ENCODE results near the gene DOCK7. TPM values are rescaled to one million over a fixed set of nuclear protein-coding genes. Genes with fewer than 3 reads are reported as not detected.

DOCK7 gene
- total RNA-seq, 1 donor from 2014 or later: 10.2 TPM

- no peaks in the 10 kb centered on the region for H3K36me3 ChIP-seq
- H3K4me3 ChIP-seq: no peak overlapping the region
- intact Hi-C loops (cut with micrococcal nuclease): no loop called here
- H3K27me3 ChIP-seq (ENCODE audit: low read depth): no peaks in the 10 kb centered on the region
- no peak overlapping the region for H3K27ac ChIP-seq (replicated peaks)
- no peaks in the 10 kb centered on the region for H3K4me1 ChIP-seq
- no peak for DNase-seq
- no peaks in the 10 kb centered on the region for H3K9me3 ChIP-seq (replicated peaks)
- TF ChIP-seq CTCF (IDR thresholded peaks at IDR 0.05; ENCODE audit: borderline replicate concordance): no peak
Measured at GRCh38 chr1:62593825-62594394, 94.3 kb downstream of the DOCK7 start.

- no peaks in the 10 kb centered on the region for H3K27me3 ChIP-seq (ENCODE audit: low read depth)
- H3K4me1 ChIP-seq: peaks cover 4% of the 10 kb centered on the region
- intact Hi-C loops (cut with micrococcal nuclease): no loop called here
- H3K9me3 ChIP-seq (replicated peaks): no peaks in the 10 kb centered on the region
- no peak for DNase-seq
- H3K4me3 ChIP-seq: no peak overlapping the region
- peaks cover under 1% of the 10 kb centered on the region for H3K36me3 ChIP-seq
- H3K27ac ChIP-seq (replicated peaks): no peak overlapping the region
- no peak for TF ChIP-seq CTCF (IDR thresholded peaks at IDR 0.05; ENCODE audit: borderline replicate concordance)
Measured at GRCh38 chr1:62590970-62591368, 97.2 kb downstream of the DOCK7 start.

GRCh38 chr1:62590255-62590969 lies 97.8 kb downstream of the DOCK7 start:
- Histone ChIP-seq H3K4me3 (no peak overlapping the region), H3K36me3 (peaks cover 3% of the 10 kb centered on the region), H3K9me3 (replicated peaks) (no peaks in the 10 kb centered on the region), H3K4me1 (peaks cover 4% of the 10 kb centered on the region), H3K27ac (replicated peaks) (no peak overlapping the region), H3K27me3 (ENCODE audit: low read depth) (no peaks in the 10 kb centered on the region)
- no peak for DNase-seq
- intact Hi-C loops (cut with micrococcal nuclease): no loop called here
- no peak for TF ChIP-seq CTCF (IDR thresholded peaks at IDR 0.05; ENCODE audit: borderline replicate concordance)

- Histone ChIP-seq H3K36me3 (peaks cover 3% of the 10 kb centered on the region), H3K27ac (replicated peaks) (no peak overlapping the region), H3K4me1 (peaks cover 4% of the 10 kb centered on the region), H3K9me3 (replicated peaks) (no peaks in the 10 kb centered on the region), H3K27me3 (ENCODE audit: low read depth) (no peaks in the 10 kb centered on the region), H3K4me3 (no peak overlapping the region)
- no peak for TF ChIP-seq CTCF (IDR thresholded peaks at IDR 0.05; ENCODE audit: borderline replicate concordance)
- no peak for DNase-seq
- intact Hi-C loops (cut with micrococcal nuclease): no loop called here
Measured at GRCh38 chr1:62589321-62589720, 98.9 kb downstream of the DOCK7 start.

- no peak for TF ChIP-seq CTCF (IDR thresholded peaks at IDR 0.05; ENCODE audit: borderline replicate concordance)
- Histone ChIP-seq H3K4me1 (peaks cover 4% of the 10 kb centered on the region), H3K9me3 (replicated peaks) (no peaks in the 10 kb centered on the region), H3K27me3 (ENCODE audit: low read depth) (no peaks in the 10 kb centered on the region), H3K36me3 (peaks cover 3% of the 10 kb centered on the region), H3K4me3 (no peak overlapping the region), H3K27ac (replicated peaks) (no peak overlapping the region)
- DNase-seq: no peak
- intact Hi-C loops (cut with micrococcal nuclease): no loop called here
Measured at GRCh38 chr1:62588000-62588399, 100.2 kb downstream of the DOCK7 start.

Data from left ventricle myocardium inferior (tissue), 1 donor.